GM23248 (cell line): ENCODE measurements around the gene IGLON5. TPM values are rescaled to one million over a fixed set of nuclear protein-coding genes. Genes with fewer than 3 reads are reported as not detected.

Source experiments
- DNase-seq: peaks from one replicate; pipeline ENCODE4 v3.0.0-alpha.2; 2015
- H2AFZ ChIP-seq: fragments of 200-600 bp; sonication (generic); 2 replicates; pipeline ENCODE4 v1.6.1; 2016; ENCODE audit warnings: antibody characterized with exemption
- H3F3A ChIP-seq: fragments of 200-600 bp; sonication (generic); 2 replicates; pipeline ENCODE4 v1.6.1; 2016; ENCODE audit warnings: mild to moderate bottlenecking, antibody characterized with exemption, mixed run types; ENCODE audit not compliant: insufficient read depth
- H3K27ac ChIP-seq: fragments of 200-600 bp; sonication (generic); 2 replicates; pipeline ENCODE4 v1.5.1; 2016; ENCODE audit warnings: mild to moderate bottlenecking
- H3K27me3 ChIP-seq: fragments of 200-600 bp; sonication (generic); replicated peaks from 2 replicates; pipeline ENCODE4 v1.6.1; 2016; ENCODE audit warnings: mild to moderate bottlenecking; ENCODE audit not compliant: insufficient read depth
- H3K36me3 ChIP-seq: fragments of 200-600 bp; sonication (generic); 2 replicates; pipeline ENCODE4 v1.6.1; 2016; ENCODE audit warnings: low read depth, mild to moderate bottlenecking
- H3K4me1 ChIP-seq: fragments of 200-600 bp; sonication (generic); 2 replicates; pipeline ENCODE4 v1.6.1; 2016; ENCODE audit warnings: mild to moderate bottlenecking; ENCODE audit not compliant: insufficient read depth
- H3K4me2 ChIP-seq: fragments of 200-600 bp; sonication (generic); one replicate; pipeline ENCODE4 v1.6.1; 2016; ENCODE audit warnings: mild to moderate bottlenecking; ENCODE audit not compliant: unreplicated experiment
- H3K4me3 ChIP-seq: fragments of 200-600 bp; sonication (generic); 2 replicates; pipeline ENCODE4 v1.5.1; 2016; ENCODE audit warnings: mild to moderate bottlenecking
- H3K79me2 ChIP-seq: fragments of 200-600 bp; sonication (generic); 2 replicates; pipeline ENCODE4 v1.6.1; 2016; ENCODE audit warnings: mild to moderate bottlenecking; ENCODE audit not compliant: insufficient read depth
- H3K9ac ChIP-seq: fragments of 200-600 bp; sonication (generic); 2 replicates; pipeline ENCODE4 v1.6.1; 2016; ENCODE audit warnings: mild to moderate bottlenecking
- H3K9me2 ChIP-seq: fragments of 200-600 bp; sonication (generic); 2 replicates; pipeline ENCODE4 v1.6.1; 2016; ENCODE audit warnings: mixed run types, mild to moderate bottlenecking, moderate library complexity; ENCODE audit not compliant: insufficient read depth
- H3K9me3 ChIP-seq: fragments of 200-600 bp; sonication (generic); one replicate; pipeline ENCODE4 v1.6.1; 2017; ENCODE audit warnings: low read depth
- H4K20me1 ChIP-seq: fragments of 200-600 bp; sonication (generic); 2 replicates; pipeline ENCODE4 v1.6.0; 2016; ENCODE audit not compliant: insufficient read depth
- EZH2 ChIP-seq: fragments of 200-600 bp; sonication (generic); IDR thresholded peaks from 2 replicates; pipeline ENCODE4 v1.6.1; 2018; ENCODE audit warnings: antibody characterized with exemption, mild to moderate bottlenecking; ENCODE audit not compliant: insufficient read depth, poor library complexity, severe bottlenecking
- EZH2phosphoT487 ChIP-seq: fragments of 200-600 bp; sonication (generic); IDR thresholded peaks from 2 replicates; pipeline ENCODE4 v1.6.1; 2018; ENCODE audit warnings: antibody characterized with exemption, moderate library complexity, mild to moderate bottlenecking, low read depth; ENCODE audit not compliant: insufficient read depth
- WGBS, 2 experiments: methylation state at CpG; one replicate each; pipeline ENCODE4 v1.1.6; 2015 to 2017; ENCODE audit warnings: low lambda C conversion rate in 2 of 2, low coverage in 1 of 2; ENCODE audit errors: missing lambda C conversion rate in 2 of 2; 5-methylcytosine and 5-hydroxymethylcytosine counted together
- in situ Hi-C: fragments of 300-500 bp; cut with MboI; formaldehyde crosslinking; loops from 2 replicates; pipeline ENCODE4 v1.15.0; 2020
- polyA plus RNA-seq: library from polyadenylated mRNA; unstranded; fragments of >200 nt; fragmentation: Nextera tagmentation; extraction: Ambion mirVana; gene quantifications from 2 replicates; pipeline ENCODE4 v1.2.1, GENCODE V29; 2016
- total RNA-seq: library from RNA; depleted of rRNA; stranded (reverse); fragments of >200 nt; shearing (Covaris generic); gene quantifications from 2 replicates; pipeline ENCODE4 v1.2.3, GENCODE V29; 2014

IGLON5 gene
- total and polyA plus RNA-seq, 2 experiments from 2014 or later, result not detected

DNA sequence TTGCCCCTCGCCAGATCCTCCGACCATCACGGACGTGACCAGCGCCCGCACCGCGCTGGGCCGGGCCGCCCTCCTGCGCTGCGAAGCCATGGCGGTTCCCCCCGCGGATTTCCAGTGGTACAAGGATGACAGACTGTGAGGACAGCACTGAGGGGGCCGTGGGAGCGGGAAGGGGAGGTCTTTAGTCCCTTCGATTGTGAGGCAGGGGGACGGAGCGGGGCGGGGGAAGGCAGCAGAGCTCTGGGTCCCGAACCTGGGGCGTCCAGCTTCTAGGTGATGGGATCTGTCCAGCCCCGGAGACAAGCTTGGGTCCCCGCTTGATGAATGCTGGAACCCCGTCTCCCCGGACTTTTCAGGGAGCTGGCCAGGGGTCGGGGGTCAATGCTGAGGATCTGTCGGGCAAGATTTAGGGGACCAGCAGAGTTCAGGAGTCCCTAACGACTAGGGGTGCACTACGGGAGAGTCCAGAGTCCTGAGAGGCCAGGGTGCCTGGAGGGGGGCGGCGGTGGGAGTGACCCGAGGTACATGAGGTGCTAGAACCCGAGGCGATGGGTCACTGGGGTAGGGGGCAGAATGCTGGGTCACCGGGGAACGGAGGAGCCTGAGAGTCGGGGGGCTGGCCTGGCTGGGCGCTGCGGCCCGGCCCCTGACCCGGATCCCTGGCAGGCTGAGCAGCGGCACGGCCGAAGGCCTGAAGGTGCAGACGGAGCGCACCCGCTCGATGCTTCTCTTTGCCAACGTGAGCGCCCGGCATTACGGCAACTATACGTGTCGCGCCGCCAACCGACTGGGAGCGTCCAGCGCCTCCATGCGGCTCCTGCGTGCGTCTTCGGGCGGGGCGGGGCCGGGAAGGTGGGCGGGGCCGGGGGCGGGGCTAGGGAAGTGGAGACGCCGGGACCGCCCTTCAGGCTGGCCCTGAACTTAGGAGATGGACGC lies 15.9 kb downstream of the IGLON5 start:
- WGBS, 2 experiments, result 3 to 4% methylated on average over 54 to 70 of the region's 75 CpGs
- DNase-seq, result peak; percentile 83
- in situ Hi-C loops, result no loop called here
- no peaks in the 10 kb centered on the region for H4K20me1 ChIP-seq
- no peaks in the 10 kb centered on the region for H3K79me2 ChIP-seq
- no peaks in the 10 kb centered on the region for H3K9me2 ChIP-seq
- no peak overlapping the region for H3K9ac ChIP-seq
- H2AFZ ChIP-seq, result peak overlapping the region; percentile 50; the same call in 1 of the 2 replicates
- no peak for TF ChIP-seq EZH2phosphoT487
- TF ChIP-seq EZH2, result peak; percentile 59
- H3K27ac ChIP-seq, result no peak overlapping the region
- no peaks in the 10 kb centered on the region for H3F3A ChIP-seq
- peak overlapping the region; percentile 50 for H3K4me3 ChIP-seq
- H3K4me1 ChIP-seq, result peaks cover 4% of the 10 kb centered on the region
- H3K9me3 ChIP-seq, result no peaks in the 10 kb centered on the region
- H3K4me2 ChIP-seq, result peak overlapping the region; percentile 47
- peaks cover 14% of the 10 kb centered on the region for H3K27me3 ChIP-seq
- no peaks in the 10 kb centered on the region for H3K36me3 ChIP-seq

DNA sequence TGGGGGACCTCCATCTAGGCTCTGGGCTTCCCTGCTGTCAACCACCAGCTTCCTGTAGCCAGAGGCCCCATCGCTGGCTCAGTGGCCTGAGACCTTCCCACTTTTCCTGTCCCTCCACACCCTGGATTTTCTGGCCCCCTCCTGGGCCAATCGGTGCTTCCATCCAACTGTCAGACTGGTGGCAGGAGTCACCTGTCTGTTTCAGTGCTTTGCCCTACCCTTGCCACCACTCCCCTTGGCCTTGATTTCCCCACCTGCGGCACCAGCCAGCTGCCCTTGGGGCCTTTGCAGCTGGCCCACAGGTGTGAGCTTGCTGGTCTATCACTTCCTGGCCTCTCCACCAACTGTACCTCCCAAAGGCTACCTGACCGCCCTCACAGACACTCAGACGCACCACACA lies 18.0 kb downstream of the IGLON5 start:
- Histone ChIP-seq H2AFZ (no peak overlapping the region), H3K79me2 (no peaks in the 10 kb centered on the region), H3K4me2 (no peak overlapping the region), H3K4me3 (no peak overlapping the region), H3K27me3 (peaks cover 14% of the 10 kb centered on the region), H3F3A (no peaks in the 10 kb centered on the region), H3K9me3 (no peaks in the 10 kb centered on the region), H3K27ac (no peak overlapping the region), H4K20me1 (no peaks in the 10 kb centered on the region), H3K9ac (no peak overlapping the region), H3K4me1 (peaks cover 4% of the 10 kb centered on the region), H3K36me3 (no peaks in the 10 kb centered on the region), H3K9me2 (no peaks in the 10 kb centered on the region)
- in situ Hi-C loops, result no loop called here
- no peak for DNase-seq
- 81 to 85% methylated on average over 5 of the region's 5 CpGs for WGBS, 2 experiments
- TF ChIP-seq EZH2phosphoT487 (no peak), EZH2 (no peak)

DNA sequence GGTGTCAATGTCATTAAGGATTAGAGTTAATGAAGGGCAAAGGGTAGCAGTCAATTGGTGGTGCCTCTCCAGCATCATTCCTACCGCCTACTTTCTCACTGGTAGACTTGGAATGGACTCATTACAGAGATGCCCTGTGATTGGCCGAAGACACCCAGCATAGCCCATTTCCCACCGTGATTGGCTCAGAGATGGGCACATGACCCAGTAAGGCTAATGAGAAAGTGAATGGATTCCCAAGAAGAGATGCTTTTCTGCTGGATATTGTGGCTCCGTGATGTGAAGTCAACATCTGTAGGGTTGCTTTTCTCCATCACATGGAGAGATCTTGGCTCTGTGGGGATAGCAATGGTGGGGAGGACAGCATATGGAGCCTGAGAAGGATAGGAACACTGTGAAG lies 18.9 kb downstream of the IGLON5 start:
- H2AFZ ChIP-seq, result no peak overlapping the region
- no peak overlapping the region for H3K9ac ChIP-seq
- TF ChIP-seq EZH2phosphoT487 (no peak), EZH2 (no peak)
- WGBS, 2 experiments, result 90 to 96% methylated on average over 4 of the region's 4 CpGs
- in situ Hi-C loops, result no loop called here
- H3K27ac ChIP-seq, result no peak overlapping the region
- no peak overlapping the region for H3K4me2 ChIP-seq
- peaks cover 14% of the 10 kb centered on the region for H3K27me3 ChIP-seq
- H3K79me2 ChIP-seq, result no peaks in the 10 kb centered on the region
- H3K9me2 ChIP-seq, result no peaks in the 10 kb centered on the region
- H3K4me3 ChIP-seq, result no peak overlapping the region
- H3K36me3 ChIP-seq, result no peaks in the 10 kb centered on the region
- H4K20me1 ChIP-seq, result no peaks in the 10 kb centered on the region
- H3K4me1 ChIP-seq, result peaks cover 4% of the 10 kb centered on the region
- H3K9me3 ChIP-seq, result no peaks in the 10 kb centered on the region
- DNase-seq, result no peak
- H3F3A ChIP-seq, result no peaks in the 10 kb centered on the region

DNA sequence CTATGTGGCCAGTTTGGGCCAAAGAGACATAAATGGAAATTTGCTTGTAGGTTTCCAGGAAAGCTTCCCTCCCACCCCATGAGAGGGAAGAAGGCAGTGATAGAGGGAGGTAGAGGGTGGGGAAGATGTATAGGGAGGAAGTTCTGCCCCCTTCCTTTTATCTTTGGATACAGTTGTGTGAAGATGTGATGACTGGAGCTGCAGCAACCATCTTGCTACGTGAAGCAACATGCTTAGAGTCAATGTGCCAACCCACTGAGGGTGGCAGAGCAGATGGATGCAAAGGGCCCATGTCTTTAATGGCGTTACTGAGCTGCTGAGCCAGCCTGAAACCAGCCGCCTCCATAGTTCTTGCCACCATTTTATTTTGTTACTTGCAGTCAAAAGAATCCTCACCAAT lies 19.7 kb downstream of the IGLON5 start:
- in situ Hi-C loops, result no loop called here
- H2AFZ ChIP-seq, result no peak overlapping the region
- H3K27ac ChIP-seq, result no peak overlapping the region
- H3K27me3 ChIP-seq, result peaks cover 14% of the 10 kb centered on the region
- DNase-seq, result no peak
- no peaks in the 10 kb centered on the region for H3K9me2 ChIP-seq
- no peak overlapping the region for H3K4me3 ChIP-seq
- H3K79me2 ChIP-seq, result no peaks in the 10 kb centered on the region
- no peaks in the 10 kb centered on the region for H3K36me3 ChIP-seq
- no peak overlapping the region for H3K4me2 ChIP-seq
- H3K4me1 ChIP-seq, result peaks cover 4% of the 10 kb centered on the region
- H4K20me1 ChIP-seq, result no peaks in the 10 kb centered on the region
- no peaks in the 10 kb centered on the region for H3F3A ChIP-seq
- no peak for TF ChIP-seq EZH2phosphoT487
- no peak for TF ChIP-seq EZH2
- no peak overlapping the region for H3K9ac ChIP-seq
- no peaks in the 10 kb centered on the region for H3K9me3 ChIP-seq
- 43 to 57% methylated on average over 3 of the region's 3 CpGs for WGBS, 2 experiments
